ENCODE results near the gene SF3A2. TPM values are rescaled to one million over a fixed set of nuclear protein-coding genes. Genes with fewer than 3 reads are reported as not detected.

Gene SF3A2
- total and polyA plus RNA-seq, 3 experiments from 2014 or later, result 36.2 to 138 (median 131) TPM

DNA sequence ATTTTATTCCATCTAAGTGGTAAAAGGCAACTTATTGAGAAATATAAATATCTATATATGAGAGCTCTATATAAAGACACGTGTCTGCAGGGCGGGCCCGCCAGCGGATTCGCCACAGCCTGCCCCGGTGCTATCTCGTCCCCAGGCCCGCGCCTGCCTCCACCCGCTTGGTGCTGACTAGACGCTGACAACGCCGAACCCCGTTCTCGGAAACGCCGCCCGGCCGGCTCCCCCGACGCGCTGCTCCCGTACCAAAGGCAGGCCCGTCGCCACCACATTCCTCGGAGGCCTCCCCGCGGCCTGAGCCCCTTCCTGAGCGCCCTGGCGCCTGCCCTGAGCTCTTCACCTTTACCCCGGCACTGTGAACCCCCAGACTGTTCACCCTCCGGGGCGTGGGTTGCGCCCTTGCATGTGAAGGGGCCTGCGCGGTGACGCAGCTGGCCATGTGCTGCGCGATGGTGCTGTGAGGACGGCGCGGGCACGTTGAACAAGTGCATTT is 6.5 kb upstream of the SF3A2 start:
- Histone ChIP-seq H3K4me3 (ENCODE audit: low read length) (no peak overlapping the region), H3K9me3 (ENCODE audit: low read length) (no peaks in the 10 kb centered on the region), H3K4me1 (ENCODE audit: insufficient read depth, low read length) (peaks cover 11% of the 10 kb centered on the region), H3K27me3 (ENCODE audit: insufficient read depth, low read length, poor library complexity, severe bottlenecking) (no peaks in the 10 kb centered on the region), H3K27ac (ENCODE audit: low read depth, low read length) (no peak overlapping the region), H3K36me3 (ENCODE audit: insufficient read depth, low read length) (peaks cover 9% of the 10 kb centered on the region)
- CTCF ChIA-PET, result interaction anchor here (1.4 kb wide), 1 partner anchor 85 kb away, joined by 4 read pairs; no protein-coding TSS in a partner anchor
- peaks cover 7 to 23% (median 9%) of the 10 kb centered on the region in 3 donors for H3K4me1 Mint-ChIP-seq
- POLR2A ChIA-PET, result interaction anchor here (0.5 kb wide), 1 partner anchor 28 kb away, joined by 3 read pairs; no protein-coding TSS in a partner anchor
- H3K36me3 Mint-ChIP-seq, result peaks cover 0 to 70% (median 2%) of the 10 kb centered on the region in 3 donors
- peak overlapping the region in 3 of 8 donors; percentile 36 to 71 (median 43) for H3K27ac Mint-ChIP-seq
- H3K27me3 Mint-ChIP-seq, result no peaks in the 10 kb centered on the region
- peak overlapping the region in 1 of 7 donors; percentile 72 for H3K4me3 Mint-ChIP-seq
- no peaks in the 10 kb centered on the region for H3K9me3 Mint-ChIP-seq
- DNase-seq, result no peak

GRCh38 chr19:2230807-2231533 is 5.7 kb upstream of the SF3A2 start:
- Histone ChIP-seq H3K27me3 (ENCODE audit: insufficient read depth, low read length, poor library complexity, severe bottlenecking) (no peaks in the 10 kb centered on the region), H3K9me3 (ENCODE audit: low read length) (no peaks in the 10 kb centered on the region), H3K4me3 (ENCODE audit: low read length) (no peak overlapping the region), H3K27ac (ENCODE audit: low read depth, low read length) (no peak overlapping the region), H3K36me3 (ENCODE audit: insufficient read depth, low read length) (peaks cover 6% of the 10 kb centered on the region), H3K4me1 (ENCODE audit: insufficient read depth, low read length) (peaks cover 15% of the 10 kb centered on the region)
- peaks cover 12 to 28% (median 13%) of the 10 kb centered on the region in 3 donors for H3K4me1 Mint-ChIP-seq
- ChIA-PET POLR2A (no interaction called here), CTCF (interaction anchor here (1.4 kb wide), 1 partner anchor 84 kb away, joined by 4 read pairs; no protein-coding TSS in a partner anchor)
- H3K36me3 Mint-ChIP-seq, result peaks cover 0 to 67% (median 2%) of the 10 kb centered on the region in 3 donors
- peak overlapping the region in 2 of 8 donors; percentile 65 to 71 for H3K27ac Mint-ChIP-seq
- no peaks in the 10 kb centered on the region for H3K27me3 Mint-ChIP-seq
- peak overlapping the region in 1 of 7 donors; percentile 72 for H3K4me3 Mint-ChIP-seq
- no peaks in the 10 kb centered on the region for H3K9me3 Mint-ChIP-seq
- DNase-seq, result no peak

DNA sequence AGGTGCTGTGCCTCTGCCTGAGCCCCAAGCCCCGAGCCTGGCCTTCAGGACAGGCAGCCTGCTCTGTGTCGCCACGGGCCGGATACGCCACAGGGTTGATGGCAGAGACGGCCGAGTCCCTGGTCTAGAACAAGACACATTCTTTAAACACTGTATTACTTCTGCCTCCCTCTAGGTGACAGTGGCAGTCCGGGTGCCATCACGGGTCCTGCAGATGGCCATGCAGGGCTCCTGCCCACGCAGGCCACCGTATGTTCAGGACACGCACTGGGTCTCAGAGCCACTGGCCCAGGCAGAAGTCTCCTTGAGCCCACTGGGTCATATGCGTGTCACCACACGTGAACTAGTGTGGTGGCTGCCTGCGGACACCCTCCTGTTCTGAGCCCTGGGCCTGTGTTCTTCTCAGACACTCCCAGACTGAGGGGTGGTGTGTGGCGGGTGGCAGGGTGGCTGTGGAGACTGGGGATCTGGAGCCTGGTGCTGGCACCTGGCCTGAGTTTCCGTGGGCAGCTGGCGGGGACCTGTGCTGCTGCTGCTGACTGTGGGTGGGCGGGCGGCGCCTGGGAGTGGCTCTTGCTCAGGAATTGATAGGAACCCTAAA is 4.9 kb upstream of the SF3A2 start:
- Histone ChIP-seq H3K27me3 (ENCODE audit: insufficient read depth, low read length, poor library complexity, severe bottlenecking) (no peaks in the 10 kb centered on the region), H3K36me3 (ENCODE audit: insufficient read depth, low read length) (peaks cover 6% of the 10 kb centered on the region), H3K4me3 (ENCODE audit: low read length) (no peak overlapping the region), H3K27ac (ENCODE audit: low read depth, low read length) (no peak overlapping the region), H3K4me1 (ENCODE audit: insufficient read depth, low read length) (peaks cover 15% of the 10 kb centered on the region), H3K9me3 (ENCODE audit: low read length) (no peaks in the 10 kb centered on the region)
- H3K4me3 Mint-ChIP-seq, result no peak overlapping the region
- POLR2A ChIA-PET, result no interaction called here
- CTCF ChIA-PET, result no interaction called here
- DNase-seq, result no peak
- no peaks in the 10 kb centered on the region for H3K9me3 Mint-ChIP-seq
- peaks cover 0 to 5% of the 10 kb centered on the region in 2 donors for H3K27me3 Mint-ChIP-seq
- H3K4me1 Mint-ChIP-seq, result peaks cover 17 to 34% (median 19%) of the 10 kb centered on the region in 3 donors
- peaks cover 0 to 67% (median 4%) of the 10 kb centered on the region in 3 donors for H3K36me3 Mint-ChIP-seq
- peak overlapping the region in 2 of 8 donors; percentile 11 to 65 for H3K27ac Mint-ChIP-seq

DNA sequence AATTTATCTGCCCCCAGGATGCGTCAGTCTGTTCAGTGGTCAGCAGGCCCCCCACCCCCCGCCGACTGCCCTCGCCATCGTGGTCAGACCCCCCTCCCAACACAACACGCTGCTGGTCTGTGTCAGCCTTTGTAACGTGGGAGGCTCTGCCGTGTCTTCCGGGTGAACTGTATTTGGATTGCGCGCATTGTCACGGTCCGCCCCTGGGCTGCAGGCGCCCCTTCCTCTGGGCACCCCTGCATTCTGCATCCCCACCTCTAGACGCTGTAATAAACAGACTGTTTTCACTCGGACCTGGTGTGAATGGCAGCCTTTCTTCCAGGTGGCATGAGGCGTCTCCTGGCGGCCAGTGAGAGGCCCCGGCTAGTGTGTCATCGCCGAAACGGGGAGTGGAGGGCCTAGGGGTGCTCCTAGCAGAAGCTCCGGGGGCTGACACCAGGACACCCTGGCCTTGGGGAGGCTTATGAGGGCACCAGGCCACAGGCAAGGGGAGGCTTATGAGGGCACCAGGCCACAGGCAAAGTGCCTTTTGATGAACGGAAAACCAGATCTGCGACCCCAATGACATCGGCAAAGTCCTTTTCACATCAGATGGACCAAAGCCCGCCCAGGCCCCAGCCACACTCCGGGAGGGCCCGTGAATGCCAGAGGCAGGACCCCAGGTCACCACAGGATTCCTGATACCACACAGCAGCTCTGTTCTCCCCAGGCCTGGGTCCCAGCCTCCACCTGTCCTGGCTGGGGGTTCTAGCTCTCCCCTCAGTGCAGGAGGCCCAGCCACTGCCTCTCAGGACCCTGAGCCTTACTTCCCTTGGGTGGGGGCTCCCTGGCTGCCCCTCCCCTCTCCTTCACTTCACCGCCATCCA is 4.1 kb upstream of the SF3A2 start:
- ChIA-PET POLR2A (no interaction called here), CTCF (interaction anchor here (0.9 kb wide), 1 partner anchor 42 kb away, joined by 3 read pairs; no protein-coding TSS in a partner anchor)
- Mint-ChIP-seq H3K27ac (peak overlapping the region in 4 of 8 donors; percentile 42 to 68 (median 46)), H3K36me3 (peaks cover 0 to 67% (median 4%) of the 10 kb centered on the region in 3 donors), H3K9me3 (no peaks in the 10 kb centered on the region), H3K27me3 (peaks cover 0 to 5% of the 10 kb centered on the region in 2 donors), H3K4me3 (peak overlapping the region in 3 of 7 donors; percentile 20 to 59 (median 22)), H3K4me1 (peaks cover 20 to 38% (median 23%) of the 10 kb centered on the region in 3 donors)
- Histone ChIP-seq H3K4me3 (ENCODE audit: low read length) (no peak overlapping the region), H3K9me3 (ENCODE audit: low read length) (no peaks in the 10 kb centered on the region), H3K27me3 (ENCODE audit: insufficient read depth, low read length, poor library complexity, severe bottlenecking) (no peaks in the 10 kb centered on the region), H3K4me1 (ENCODE audit: insufficient read depth, low read length) (peaks cover 21% of the 10 kb centered on the region), H3K36me3 (ENCODE audit: insufficient read depth, low read length) (peaks cover 6% of the 10 kb centered on the region), H3K27ac (ENCODE audit: low read depth, low read length) (no peak overlapping the region)
- DNase-seq, result no peak

- H3K4me1 Mint-ChIP-seq, result peaks cover 32 to 50% (median 36%) of the 10 kb centered on the region in 3 donors
- H3K27ac Mint-ChIP-seq, result peak overlapping the region in 5 of 8 donors; percentile 39 to 91 (median 75)
- H3K27me3 Mint-ChIP-seq, result peaks cover 0 to 5% of the 10 kb centered on the region in 2 donors
- Histone ChIP-seq H3K4me1 (ENCODE audit: insufficient read depth, low read length) (peaks cover 33% of the 10 kb centered on the region), H3K27me3 (ENCODE audit: insufficient read depth, low read length, poor library complexity, severe bottlenecking) (no peaks in the 10 kb centered on the region), H3K9me3 (ENCODE audit: low read length) (no peaks in the 10 kb centered on the region), H3K4me3 (ENCODE audit: low read length) (no peak overlapping the region), H3K27ac (ENCODE audit: low read depth, low read length) (no peak overlapping the region), H3K36me3 (ENCODE audit: insufficient read depth, low read length) (peaks cover 6% of the 10 kb centered on the region)
- DNase-seq, result no peak
- H3K4me3 Mint-ChIP-seq, result peak overlapping the region in 6 of 7 donors; percentile 44 to 98 (median 92)
- CTCF ChIA-PET, result interaction anchor here (0.9 to 3.3 kb wide), 3 partner anchors 25 to 41 kb away, joined by 3 to 20 read pairs (median 4); no protein-coding TSS in a partner anchor
- POLR2A ChIA-PET, result interaction anchor here (0.5 kb wide), 1 partner anchor 1457 kb away, joined by 3 read pairs; no protein-coding TSS in a partner anchor
- H3K9me3 Mint-ChIP-seq, result no peaks in the 10 kb centered on the region
- peaks cover 0 to 71% (median 4%) of the 10 kb centered on the region in 3 donors for H3K36me3 Mint-ChIP-seq
Measured at GRCh38 chr19:2233601-2234280, 2.9 kb upstream of the SF3A2 start.

DNA sequence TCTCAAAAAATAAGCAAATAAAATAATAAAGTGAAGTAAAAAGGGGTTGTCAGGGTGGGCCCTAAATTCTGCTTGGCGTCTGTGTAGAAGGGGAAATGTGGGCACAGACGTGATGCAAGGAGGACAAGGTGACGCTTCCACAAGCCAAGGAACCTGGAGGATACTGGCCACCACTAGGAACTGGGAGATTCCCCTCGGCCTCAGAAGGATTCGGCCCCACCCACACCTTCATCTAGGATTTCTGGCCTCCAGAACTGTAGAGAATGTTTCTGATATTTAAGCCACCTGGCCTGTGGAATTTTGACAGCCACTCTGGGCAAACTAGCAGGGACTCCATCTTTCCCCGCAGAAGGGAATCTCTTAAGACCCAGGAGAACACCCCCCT is 1.6 kb upstream of the SF3A2 start:
- Mint-ChIP-seq H3K27ac (peak overlapping the region; percentile 29 to 91 (median 84)), H3K4me1 (peaks cover 44 to 62% (median 48%) of the 10 kb centered on the region in 3 donors), H3K9me3 (no peaks in the 10 kb centered on the region), H3K4me3 (peak overlapping the region; percentile 88 to 100 (median 96)), H3K36me3 (peaks cover 0 to 68% (median 8%) of the 10 kb centered on the region in 3 donors), H3K27me3 (peaks cover 0 to 5% of the 10 kb centered on the region in 2 donors)
- H3K27ac ChIP-seq (ENCODE audit: low read depth, low read length), result peak overlapping the region; percentile 98
- no peaks in the 10 kb centered on the region for H3K9me3 ChIP-seq (ENCODE audit: low read length)
- H3K4me1 ChIP-seq (ENCODE audit: insufficient read depth, low read length), result peaks cover 45% of the 10 kb centered on the region
- ChIA-PET CTCF (interaction anchor here (0.7 to 3.3 kb wide), 10 partner anchors 20 to 183 kb away, joined by 3 to 20 read pairs (median 3); no protein-coding TSS in a partner anchor), POLR2A (interaction anchor here (1.5 to 1.8 kb wide), 2 partner anchors 35 to 37 kb away, joined by 5 to 12 read pairs; no protein-coding TSS in a partner anchor)
- peak overlapping the region; percentile 88 for H3K4me3 ChIP-seq (ENCODE audit: low read length)
- no peaks in the 10 kb centered on the region for H3K27me3 ChIP-seq (ENCODE audit: insufficient read depth, low read length, poor library complexity, severe bottlenecking)
- no peak for DNase-seq
- H3K36me3 ChIP-seq (ENCODE audit: insufficient read depth, low read length), result peaks cover 6% of the 10 kb centered on the region

Data from CD8-positive, alpha-beta memory T cell (primary cell).